ENCODE measurements around the gene CEP162. TPM values are rescaled to one million over a fixed set of nuclear protein-coding genes. Genes with fewer than 3 reads are reported as not detected.

Gene CEP162
- total and polyA plus RNA-seq, 10 of the 15 experiments (the other 5 are each of a cell fraction or from before 2014, with no cell fraction given): 2.7 to 7.9 (median 4.5) TPM

DNA sequence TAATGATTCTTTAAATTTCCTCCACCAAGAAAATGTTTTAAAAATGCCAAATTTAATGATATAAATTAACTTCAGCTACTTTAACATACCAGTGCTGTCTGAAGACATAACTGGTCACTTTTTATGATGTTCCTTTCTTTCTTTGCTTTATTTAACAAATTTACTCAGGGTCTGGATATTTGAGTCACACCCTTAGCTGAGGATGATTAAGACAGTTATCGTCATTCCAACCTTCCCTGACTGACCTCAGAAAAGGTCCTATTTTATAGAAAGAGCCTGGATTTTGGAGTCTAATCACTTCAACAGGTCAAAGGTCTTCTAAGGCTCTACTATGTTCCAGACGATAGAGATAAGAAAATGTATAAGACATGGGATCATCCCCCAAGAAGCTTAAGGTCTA lies 47.4 kb upstream of the CEP162 start:
- H3K9ac ChIP-seq (ENCODE audit: control insufficient read depth, insufficient read depth, low read length): no peak overlapping the region
- intact Hi-C loops (cut with micrococcal nuclease; ENCODE audit: unreplicated experiment): no loop called here
- ChIA-PET RAD21 (ENCODE audit: unreplicated experiment) (no interaction called here), POLR2A (no interaction called here), SMC1A (ENCODE audit: uncharacterized antibody, unreplicated experiment) (interaction anchor here (0.7 to 1.9 kb wide), 2 partner anchors 13 to 17 kb away, joined by 3 to 4 read pairs; no protein-coding TSS in a partner anchor), CTCF (interaction anchor here (0.8 to 1.9 kb wide), 5 partner anchors 10 to 153 kb away, joined by 3 to 8 read pairs (median 4); no protein-coding TSS in a partner anchor)
- in situ Hi-C loops (cut with MboI): no loop called here
- DNase-seq (ENCODE audit: low read depth, low spot score) (no peak), ATAC-seq (no peak), FAIRE-seq (no peak)
- WGBS (ENCODE audit: insufficient coverage, insufficient replicate concordance, low lambda C conversion rate, missing lambda C conversion rate): 20% methylated on average over 2 of the region's 2 CpGs
- no peaks in the 10 kb centered on the region for H3K4me1 ChIP-seq (ENCODE audit: control insufficient read depth, insufficient read depth, low read length)
- no peak overlapping the region for H3K4me2 ChIP-seq (ENCODE audit: control insufficient read depth, insufficient read depth)
- no peak overlapping the region for H2AFZ ChIP-seq (ENCODE audit: control insufficient read depth, low read depth, low read length)
- H3K4me3 ChIP-seq: no peak overlapping the region
- no peaks in the 10 kb centered on the region for H4K20me1 ChIP-seq (ENCODE audit: control insufficient read depth, insufficient read depth)
- no TSS peak for BruUV-seq (replicated peaks)
- H3K9me3 ChIP-seq (replicated peaks; ENCODE audit: control insufficient read depth, insufficient read depth, low read length): no peaks in the 10 kb centered on the region
- H3K36me3 ChIP-seq (ENCODE audit: control insufficient read depth in 2 of 2, insufficient read depth in 2 of 2, low read length in 1 of 2): no peaks in the 10 kb centered on the region
- H3K27me3 ChIP-seq (replicated peaks in 1 of 2; ENCODE audit: control insufficient read depth in 2 of 2, insufficient read depth in 2 of 2, low read length in 1 of 2): no peaks in the 10 kb centered on the region
- no peaks in the 10 kb centered on the region for H3K79me2 ChIP-seq (ENCODE audit: control insufficient read depth, insufficient read depth, low read length)
- no peak overlapping the region for H3K27ac ChIP-seq (ENCODE audit: control insufficient read depth, insufficient read depth)
- TF ChIP-seq KDM1A (IDR thresholded peaks at IDR 0.05; ENCODE audit: borderline replicate concordance) (no peak), MYC (IDR thresholded peaks at IDR 0.05; ENCODE audit: insufficient read depth, insufficient read length, insufficient replicate concordance, low read length, severe bottlenecking) (no peak), ZBTB11 (CRISPR knock-in tag; IDR thresholded peaks at IDR 0.05) (no peak), IRF4 (IDR thresholded peaks at IDR 0.05; ENCODE audit: low read depth, low read length) (no peak), NFXL1 (IDR thresholded peaks at IDR 0.05; ENCODE audit: borderline replicate concordance) (no peak), ZSCAN29 (IDR thresholded peaks at IDR 0.05) (no peak), STAT1 (conservative IDR thresholded peaks at IDR 0.05) (no peak), BCL3 (IDR thresholded peaks at IDR 0.05; ENCODE audit: borderline replicate concordance, insufficient read depth, low read depth, low read length, poor library complexity, severe bottlenecking) (no peak), TAF1 (IDR thresholded peaks at IDR 0.05; ENCODE audit: borderline replicate concordance, low read depth, low read length) (no peak), POLR2AphosphoS2 (IDR thresholded peaks at IDR 0.05; ENCODE audit: low read depth, low read length) (no peak)
- TF ChIP-seq, protein P1, sequence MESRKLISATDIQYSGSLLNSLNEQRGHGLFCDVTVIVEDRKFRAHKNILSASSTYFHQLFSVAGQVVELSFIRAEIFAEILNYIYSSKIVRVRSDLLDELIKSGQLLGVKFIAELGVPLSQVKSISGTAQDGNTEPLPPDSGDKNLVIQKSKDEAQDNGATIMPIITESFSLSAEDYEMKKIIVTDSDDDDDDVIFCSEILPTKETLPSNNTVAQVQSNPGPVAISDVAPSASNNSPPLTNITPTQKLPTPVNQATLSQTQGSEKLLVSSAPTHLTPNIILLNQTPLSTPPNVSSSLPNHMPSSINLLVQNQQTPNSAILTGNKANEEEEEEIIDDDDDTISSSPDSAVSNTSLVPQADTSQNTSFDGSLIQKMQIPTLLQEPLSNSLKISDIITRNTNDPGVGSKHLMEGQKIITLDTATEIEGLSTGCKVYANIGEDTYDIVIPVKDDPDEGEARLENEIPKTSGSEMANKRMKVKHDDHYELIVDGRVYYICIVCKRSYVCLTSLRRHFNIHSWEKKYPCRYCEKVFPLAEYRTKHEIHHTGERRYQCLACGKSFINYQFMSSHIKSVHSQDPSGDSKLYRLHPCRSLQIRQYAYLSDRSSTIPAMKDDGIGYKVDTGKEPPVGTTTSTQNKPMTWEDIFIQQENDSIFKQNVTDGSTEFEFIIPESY (IDR thresholded peaks at IDR 0.05): no peak
- TF ChIP-seq, protein P2, sequence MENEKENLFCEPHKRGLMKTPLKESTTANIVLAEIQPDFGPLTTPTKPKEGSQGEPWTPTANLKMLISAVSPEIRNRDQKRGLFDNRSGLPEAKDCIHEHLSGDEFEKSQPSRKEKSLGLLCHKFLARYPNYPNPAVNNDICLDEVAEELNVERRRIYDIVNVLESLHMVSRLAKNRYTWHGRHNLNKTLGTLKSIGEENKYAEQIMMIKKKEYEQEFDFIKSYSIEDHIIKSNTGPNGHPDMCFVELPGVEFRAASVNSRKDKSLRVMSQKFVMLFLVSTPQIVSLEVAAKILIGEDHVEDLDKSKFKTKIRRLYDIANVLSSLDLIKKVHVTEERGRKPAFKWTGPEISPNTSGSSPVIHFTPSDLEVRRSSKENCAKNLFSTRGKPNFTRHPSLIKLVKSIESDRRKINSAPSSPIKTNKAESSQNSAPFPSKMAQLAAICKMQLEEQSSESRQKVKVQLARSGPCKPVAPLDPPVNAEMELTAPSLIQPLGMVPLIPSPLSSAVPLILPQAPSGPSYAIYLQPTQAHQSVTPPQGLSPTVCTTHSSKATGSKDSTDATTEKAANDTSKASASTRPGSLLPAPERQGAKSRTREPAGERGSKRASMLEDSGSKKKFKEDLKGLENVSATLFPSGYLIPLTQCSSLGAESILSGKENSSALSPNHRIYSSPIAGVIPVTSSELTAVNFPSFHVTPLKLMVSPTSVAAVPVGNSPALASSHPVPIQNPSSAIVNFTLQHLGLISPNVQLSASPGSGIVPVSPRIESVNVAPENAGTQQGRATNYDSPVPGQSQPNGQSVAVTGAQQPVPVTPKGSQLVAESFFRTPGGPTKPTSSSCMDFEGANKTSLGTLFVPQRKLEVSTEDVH (IDR thresholded peaks at IDR 0.05; ENCODE audit: low read depth, partially characterized antibody): no peak
- TF ChIP-seq, protein P3, sequence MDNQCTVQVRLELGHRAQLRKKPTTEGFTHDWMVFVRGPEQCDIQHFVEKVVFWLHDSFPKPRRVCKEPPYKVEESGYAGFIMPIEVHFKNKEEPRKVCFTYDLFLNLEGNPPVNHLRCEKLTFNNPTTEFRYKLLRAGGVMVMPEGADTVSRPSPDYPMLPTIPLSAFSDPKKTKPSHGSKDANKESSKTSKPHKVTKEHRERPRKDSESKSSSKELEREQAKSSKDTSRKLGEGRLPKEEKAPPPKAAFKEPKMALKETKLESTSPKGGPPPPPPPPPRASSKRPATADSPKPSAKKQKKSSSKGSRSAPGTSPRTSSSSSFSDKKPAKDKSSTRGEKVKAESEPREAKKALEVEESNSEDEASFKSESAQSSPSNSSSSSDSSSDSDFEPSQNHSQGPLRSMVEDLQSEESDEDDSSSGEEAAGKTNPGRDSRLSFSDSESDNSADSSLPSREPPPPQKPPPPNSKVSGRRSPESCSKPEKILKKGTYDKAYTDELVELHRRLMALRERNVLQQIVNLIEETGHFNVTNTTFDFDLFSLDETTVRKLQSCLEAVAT (IDR thresholded peaks at IDR 0.05): no peak
